Keratinocyte (primary cell): ENCODE results near the gene IFT81.
"Not testable (repeated sequence)": the region's sequence is repeated elsewhere in the genome, so short reads cannot be mapped to it uniquely, and the experiment has no call there.

Experiments
- CTCF ChIP-seq, 3 experiments: IDR thresholded peaks in 1 of 3; conservative IDR thresholded peaks in 1 of 3; optimal IDR thresholded peaks in 1 of 3; 2 replicates in 2 of 3; 3 replicates in 1 of 3; pipeline versions ENCODE3 to v1.5.1; 2011; ENCODE audit warnings: low read length in 3 of 3, mild to moderate bottlenecking in 3 of 3, moderate library complexity in 2 of 3, control low read depth in 1 of 3, inconsistent platforms in 1 of 3; ENCODE audit not compliant: insufficient read depth in 2 of 3; ENCODE audit errors: extremely low read depth in 1 of 3
- EZH2 ChIP-seq: IDR thresholded peaks from one replicate; pipeline ENCODE4 v1.6.1; 2012; ENCODE audit warnings: inconsistent platforms, mild to moderate bottlenecking, low read length, moderate library complexity

GRCh38 chr12:110228348-110228747 lies 104.2 kb downstream of the IFT81 start:
- not testable (repeated sequence) for TF ChIP-seq CTCF (optimal IDR thresholded peaks at IDR 0.05 in 1 of 3, IDR thresholded peaks at IDR 0.05 in 1 of 3, conservative IDR thresholded peaks at IDR 0.05 in 1 of 3; ENCODE audit: extremely low read depth in 1 of 3, insufficient read depth in 2 of 3, low read length in 3 of 3); EZH2
